Retinal pigment epithelial cell (primary cell): ENCODE results near the gene WDR74.
A peak's percentile ranks its signal among the peaks of the same experiment; 100 is the strongest.

Experiments
- DNase-seq: peaks from one replicate; pipeline ENCODE4 v3.0.0-alpha.2; 2010; ENCODE audit warnings: low read depth
- H3K4me3 ChIP-seq: 2 replicates; pipeline ENCODE4 v1.5.1; 2011; ENCODE audit warnings: mild to moderate bottlenecking, low read length, control low read depth, moderate library complexity
- TF ChIP-seq, protein P1 (sequence below): conservative IDR thresholded peaks from 2 replicates; pipeline ENCODE4 v1.5.1; 2011; ENCODE audit warnings: low read depth, low read length, control low read depth, inconsistent platforms

The WDR74 gene

DNA sequence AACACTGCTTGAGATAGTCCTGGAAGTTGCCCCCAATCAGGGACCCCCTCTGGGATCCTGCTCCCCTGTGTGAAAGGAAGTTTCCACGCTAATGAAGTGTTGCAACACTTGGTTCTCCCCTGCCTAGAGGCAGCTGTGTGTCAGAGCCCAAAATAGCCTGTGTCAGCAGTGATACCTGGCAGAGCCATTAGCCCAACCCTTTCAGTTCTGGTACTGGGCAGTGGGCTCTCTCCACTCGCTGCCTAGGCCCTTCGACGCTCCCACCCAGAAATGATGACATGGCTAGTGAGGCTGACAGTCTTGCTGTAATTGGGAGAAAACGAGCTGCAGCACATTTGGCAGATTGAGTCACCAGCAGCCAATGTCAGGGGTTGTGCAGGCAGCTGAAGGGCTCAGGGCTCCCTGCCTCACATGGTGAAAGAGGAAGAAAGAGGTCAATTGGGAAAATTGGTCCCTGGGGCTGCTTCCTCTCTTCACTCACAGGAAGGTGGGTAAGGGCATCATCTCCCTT, 32.7 kb downstream of the WDR74 start:
- no peak for DNase-seq
- TF ChIP-seq, protein P1, sequence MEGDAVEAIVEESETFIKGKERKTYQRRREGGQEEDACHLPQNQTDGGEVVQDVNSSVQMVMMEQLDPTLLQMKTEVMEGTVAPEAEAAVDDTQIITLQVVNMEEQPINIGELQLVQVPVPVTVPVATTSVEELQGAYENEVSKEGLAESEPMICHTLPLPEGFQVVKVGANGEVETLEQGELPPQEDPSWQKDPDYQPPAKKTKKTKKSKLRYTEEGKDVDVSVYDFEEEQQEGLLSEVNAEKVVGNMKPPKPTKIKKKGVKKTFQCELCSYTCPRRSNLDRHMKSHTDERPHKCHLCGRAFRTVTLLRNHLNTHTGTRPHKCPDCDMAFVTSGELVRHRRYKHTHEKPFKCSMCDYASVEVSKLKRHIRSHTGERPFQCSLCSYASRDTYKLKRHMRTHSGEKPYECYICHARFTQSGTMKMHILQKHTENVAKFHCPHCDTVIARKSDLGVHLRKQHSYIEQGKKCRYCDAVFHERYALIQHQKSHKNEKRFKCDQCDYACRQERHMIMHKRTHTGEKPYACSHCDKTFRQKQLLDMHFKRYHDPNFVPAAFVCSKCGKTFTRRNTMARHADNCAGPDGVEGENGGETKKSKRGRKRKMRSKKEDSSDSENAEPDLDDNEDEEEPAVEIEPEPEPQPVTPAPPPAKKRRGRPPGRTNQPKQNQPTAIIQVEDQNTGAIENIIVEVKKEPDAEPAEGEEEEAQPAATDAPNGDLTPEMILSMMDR = no peak
- H3K4me3 ChIP-seq = no peak overlapping the region

DNA sequence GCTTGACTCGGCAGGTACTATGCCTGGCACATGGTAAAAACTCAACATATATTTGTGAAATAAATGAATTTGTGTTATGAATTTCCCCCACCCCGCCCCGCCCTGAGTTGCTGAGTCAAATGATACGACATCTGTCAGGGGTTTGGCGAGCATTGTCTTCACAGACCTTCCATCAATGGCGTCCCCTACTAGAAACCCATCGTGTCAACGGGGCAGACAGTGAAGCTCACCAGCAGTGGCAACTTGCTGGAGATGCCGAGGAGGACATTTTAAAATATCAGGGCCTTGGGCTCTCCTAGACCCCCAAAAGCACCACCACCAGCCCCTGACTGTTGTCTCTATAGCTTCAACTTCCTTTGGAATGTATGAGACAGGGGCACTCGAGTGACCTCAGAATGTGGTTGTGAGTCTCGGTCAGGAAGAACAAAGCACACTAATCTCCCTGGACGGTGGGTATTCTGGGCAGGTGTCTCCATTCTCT, 33.4 kb downstream of the WDR74 start:
- peak overlapping the region; percentile 94 for H3K4me3 ChIP-seq
- no peak for DNase-seq
- TF ChIP-seq, protein P1 = no peak

DNA sequence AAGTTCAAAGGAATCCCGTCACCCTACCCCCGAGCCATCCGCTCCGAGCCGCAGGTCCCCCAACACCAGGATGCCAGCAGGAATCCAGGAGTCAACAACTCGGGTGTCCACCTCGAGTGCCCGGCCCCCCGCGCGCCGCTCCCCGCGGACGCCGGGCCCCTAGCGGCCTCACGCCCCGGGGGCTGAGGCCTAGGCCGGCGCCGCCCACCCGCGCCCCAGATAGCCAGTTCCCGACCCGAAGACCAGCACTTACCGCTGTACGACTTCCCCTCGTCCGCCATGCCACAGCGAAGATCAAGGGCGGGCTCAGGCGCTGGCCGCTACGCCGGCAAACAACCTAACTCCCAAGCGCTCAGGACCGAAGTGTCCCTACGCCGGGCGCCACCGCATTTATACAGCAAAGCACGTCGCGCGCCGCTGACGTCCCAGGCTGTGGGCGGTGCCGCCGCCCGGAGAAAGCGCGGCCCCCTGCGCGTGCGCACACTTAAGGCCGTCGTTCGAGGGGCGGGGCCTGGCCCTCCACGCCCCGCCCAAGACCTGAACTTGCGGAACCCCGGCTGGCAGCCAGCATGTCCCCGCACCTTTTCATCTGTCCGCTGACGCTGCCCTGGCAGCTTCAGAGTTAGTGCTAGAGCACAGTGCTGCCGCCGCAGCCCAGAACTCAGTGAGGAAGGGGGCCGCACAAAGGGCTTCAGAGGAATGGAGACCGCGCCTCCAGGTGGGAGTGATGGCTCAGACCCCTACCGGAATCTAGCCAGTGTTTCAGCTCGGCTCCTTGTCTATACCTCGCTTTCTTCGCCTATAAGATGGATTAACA, 34.1 kb downstream of the WDR74 start, which contains the start of gene NXF1:
Gene NXF1 (minus strand): TSS at position 365 of the 817 bp plus-strand sequence. CDS start 84 bp downstream, at position 281.
- TF ChIP-seq, protein P1 = peak; percentile 11
- DNase-seq = peak; percentile 67
- H3K4me3 ChIP-seq = peak within 1 kb of the TSS; percentile 94

DNA sequence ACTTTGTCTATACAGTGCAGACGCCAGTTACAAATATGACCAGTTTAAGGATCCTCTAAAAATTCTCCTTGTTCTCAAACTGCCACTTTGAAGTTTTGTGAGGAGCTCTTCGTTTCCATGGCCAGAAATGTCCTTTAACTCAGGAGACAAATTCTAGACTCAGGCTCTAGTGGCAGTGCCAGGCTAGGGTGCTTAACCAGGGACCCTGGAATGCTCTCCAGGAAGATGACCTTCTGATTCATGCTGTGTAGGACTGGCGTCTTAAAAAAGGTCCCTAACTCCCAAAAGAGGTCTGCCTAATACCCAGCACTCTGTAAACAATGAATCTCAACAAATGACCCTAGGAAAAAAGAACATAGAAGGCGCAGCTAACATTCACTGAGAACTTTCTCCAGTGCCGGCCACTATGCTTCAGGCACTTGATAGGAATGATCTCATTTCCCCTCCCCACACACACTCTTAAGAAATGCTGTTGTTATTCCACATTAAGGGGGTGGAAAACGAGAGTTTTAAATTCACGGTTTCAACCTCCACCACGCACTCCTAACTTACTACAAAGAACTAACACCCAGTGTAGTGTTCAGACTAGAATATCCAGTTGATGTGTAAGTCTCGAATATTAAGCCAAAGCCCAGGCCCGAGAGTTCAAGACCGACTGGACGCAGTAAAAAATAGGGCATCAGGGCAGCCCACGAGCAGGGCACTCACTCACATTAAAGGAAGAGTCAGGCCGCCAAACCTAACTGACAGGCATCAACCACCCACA, 34.9 kb downstream of the WDR74 start:
- peak; percentile 12 for DNase-seq
- peak overlapping the region; percentile 94 for H3K4me3 ChIP-seq
- TF ChIP-seq, protein P1 = no peak

DNA sequence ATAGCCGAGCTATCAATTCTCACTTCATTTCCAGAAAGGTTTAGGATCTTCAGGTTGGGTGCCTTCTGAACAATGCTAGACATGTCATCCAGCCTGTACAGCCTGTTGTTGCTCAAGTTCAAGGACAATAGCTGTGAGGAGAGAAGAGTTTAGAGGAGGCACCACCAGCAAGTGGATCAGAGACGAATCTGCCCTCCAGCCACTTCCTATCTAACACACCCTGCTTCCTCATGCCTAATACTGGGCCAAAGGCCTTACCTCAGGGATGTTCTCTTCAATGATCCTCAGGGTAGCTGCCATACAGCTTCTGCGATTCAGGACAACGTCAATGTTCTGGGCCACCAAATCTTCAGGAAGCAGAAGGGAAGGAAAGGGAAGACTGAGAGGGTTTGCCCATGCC, 38.3 kb downstream of the WDR74 start:
- no peak overlapping the region for H3K4me3 ChIP-seq
- no peak for DNase-seq
- TF ChIP-seq, protein P1 = no peak

DNA sequence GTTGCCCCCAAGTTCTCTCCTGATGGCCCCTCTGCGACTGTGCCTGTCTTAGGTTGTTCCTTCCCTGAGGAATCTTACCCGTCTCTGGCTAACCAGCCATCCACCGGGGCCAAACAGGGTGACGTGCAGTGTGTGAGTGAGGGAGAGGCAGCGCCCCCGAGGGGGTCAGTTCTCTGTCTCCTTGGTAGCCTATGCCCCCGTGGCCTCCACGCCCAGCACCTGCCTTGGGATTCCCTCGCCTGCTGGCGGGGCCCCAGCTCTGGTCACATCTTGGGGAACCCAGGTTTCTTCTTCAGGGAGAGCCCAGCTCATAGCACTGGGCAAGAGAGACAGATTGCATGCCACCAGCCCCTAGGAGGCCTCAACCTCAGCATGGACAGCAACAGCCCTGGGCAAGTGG, 39.9 kb downstream of the WDR74 start:
- no peak overlapping the region for H3K4me3 ChIP-seq
- TF ChIP-seq, protein P1 = no peak
- DNase-seq = no peak
